A549 (cell line): Measurements from ENCODE around the gene NLRC3.

Experiments used
- HES2 ChIP-seq: fragments of >200 bp; sonication (Bioruptor Twin); formaldehyde crosslinking; IDR thresholded peaks from 2 replicates; pipeline ENCODE4 v1.6.1; 2016
- POLR2A ChIP-seq: IDR thresholded peaks from 2 replicates; pipeline ENCODE4 v1.6.1; 2012; ENCODE audit warnings: mild to moderate bottlenecking, low read length
- ZFP36 ChIP-seq: fragments of 450-650 bp; IDR thresholded peaks from 2 replicates; pipeline ENCODE4 v1.6.1; 2014; ENCODE audit warnings: borderline replicate concordance; ENCODE audit not compliant: partially characterized antibody
- TF ChIP-seq, protein P1 (sequence below): fragments of >200 bp; sonication (Bioruptor Twin); formaldehyde crosslinking; IDR thresholded peaks from 3 replicates; pipeline ENCODE4 v1.5.1; 2016

- TF ChIP-seq, protein P1, sequence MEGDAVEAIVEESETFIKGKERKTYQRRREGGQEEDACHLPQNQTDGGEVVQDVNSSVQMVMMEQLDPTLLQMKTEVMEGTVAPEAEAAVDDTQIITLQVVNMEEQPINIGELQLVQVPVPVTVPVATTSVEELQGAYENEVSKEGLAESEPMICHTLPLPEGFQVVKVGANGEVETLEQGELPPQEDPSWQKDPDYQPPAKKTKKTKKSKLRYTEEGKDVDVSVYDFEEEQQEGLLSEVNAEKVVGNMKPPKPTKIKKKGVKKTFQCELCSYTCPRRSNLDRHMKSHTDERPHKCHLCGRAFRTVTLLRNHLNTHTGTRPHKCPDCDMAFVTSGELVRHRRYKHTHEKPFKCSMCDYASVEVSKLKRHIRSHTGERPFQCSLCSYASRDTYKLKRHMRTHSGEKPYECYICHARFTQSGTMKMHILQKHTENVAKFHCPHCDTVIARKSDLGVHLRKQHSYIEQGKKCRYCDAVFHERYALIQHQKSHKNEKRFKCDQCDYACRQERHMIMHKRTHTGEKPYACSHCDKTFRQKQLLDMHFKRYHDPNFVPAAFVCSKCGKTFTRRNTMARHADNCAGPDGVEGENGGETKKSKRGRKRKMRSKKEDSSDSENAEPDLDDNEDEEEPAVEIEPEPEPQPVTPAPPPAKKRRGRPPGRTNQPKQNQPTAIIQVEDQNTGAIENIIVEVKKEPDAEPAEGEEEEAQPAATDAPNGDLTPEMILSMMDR = no peak
- TF ChIP-seq POLR2A (no peak), HES2 (no peak), ZFP36 (no peak)
These were observed 15.6 kb downstream of the NLRC3 start for GRCh38 chr16:3561626-3562025.
